Karpas-422 (cell line): ENCODE measurements around the gene USP22. TPM values are rescaled to one million over a fixed set of nuclear protein-coding genes. Genes with fewer than 3 reads are reported as not detected.

Experiments used
- small RNA-seq: library from RNA; depleted of rRNA; stranded (forward); fragments of <200 nt; gene quantifications from one replicate; pipeline ENCODE3, GENCODE V24; 2014
- total RNA-seq: library from RNA; depleted of rRNA; stranded (reverse); fragments of >200 nt; shearing (Covaris generic); gene quantifications from 2 replicates; pipeline ENCODE4 v1.2.3, GENCODE V29; 2014; ENCODE audit warnings: low replicate concordance; rRNA removed

Gene USP22
- total RNA-seq, 1 experiment from 2014 or later = 133 TPM

Small RNAs within 50 kb of the gene (small RNA-seq; reads per million reads assigned to genes)
- gene AC087393.1 = not detected

Other genes starting within 250 kb of the USP22 start
- 2.2 and 4.0 TPM in 2 replicates for gene DHRS7B, start 84.0 kb upstream of the USP22 start, total RNA-seq
- 12.5 and 17.2 TPM in 2 replicates for gene TMEM11, start 171.2 kb upstream of the USP22 start, total RNA-seq
- 0.45 and 1.2 TPM in 2 replicates for gene NATD1, start 210.4 kb upstream of the USP22 start, total RNA-seq
- 49.4 and 66.7 TPM in 2 replicates for gene MAP2K3, start 241.7 kb upstream of the USP22 start, total RNA-seq